Skeletal muscle satellite cell (primary cell): ENCODE measurements around the gene KRT6B.

Source experiments
- H3K27me3 ChIP-seq: 2 replicates; pipeline ENCODE4 v1.7.0; 2013; ENCODE audit warnings: low read length; ENCODE audit not compliant: control insufficient read depth, insufficient read depth
- H3K36me3 ChIP-seq: 2 replicates; pipeline ENCODE4 v1.7.0; 2013; ENCODE audit warnings: mild to moderate bottlenecking, control low read depth, low read length; ENCODE audit not compliant: insufficient read depth
- H3K4me1 ChIP-seq: 2 replicates; pipeline ENCODE4 v1.7.0; 2013; ENCODE audit warnings: low read length; ENCODE audit not compliant: control insufficient read depth, insufficient read depth
- H3K4me2 ChIP-seq: 2 replicates; pipeline ENCODE4 v1.7.0; 2013; ENCODE audit warnings: mild to moderate bottlenecking, low read length
- H3K4me3 ChIP-seq: 2 replicates; pipeline ENCODE4 v1.7.0; 2013; ENCODE audit warnings: low read length
- H3K9ac ChIP-seq: 2 replicates; pipeline ENCODE4 v1.7.0; 2013; ENCODE audit warnings: mild to moderate bottlenecking, low read depth, low read length, moderate library complexity
- H3K9me3 ChIP-seq: replicated peaks from 2 replicates; pipeline ENCODE4 v1.7.0; 2013; ENCODE audit warnings: mild to moderate bottlenecking, control low read depth, low read length

The KRT6B gene

GRCh38 chr12:52404951-52405350, 47.0 kb downstream of the KRT6B start:
- Histone ChIP-seq H3K27me3 (peaks cover 59% of the 10 kb centered on the region), H3K4me1 (no peaks in the 10 kb centered on the region), H3K4me2 (no peak overlapping the region), H3K4me3 (no peak overlapping the region), H3K9ac (no peak overlapping the region), H3K9me3 (no peaks in the 10 kb centered on the region), H3K36me3 (no peaks in the 10 kb centered on the region)

- H3K4me2 ChIP-seq = no peak overlapping the region
- no peaks in the 10 kb centered on the region for H3K9me3 ChIP-seq
- H3K9ac ChIP-seq = no peak overlapping the region
- no peaks in the 10 kb centered on the region for H3K4me1 ChIP-seq
- no peaks in the 10 kb centered on the region for H3K36me3 ChIP-seq
- H3K4me3 ChIP-seq = no peak overlapping the region
- H3K27me3 ChIP-seq = peaks cover 67% of the 10 kb centered on the region
Measured at GRCh38 chr12:52403561-52403960, 48.4 kb downstream of the KRT6B start.

DNA sequence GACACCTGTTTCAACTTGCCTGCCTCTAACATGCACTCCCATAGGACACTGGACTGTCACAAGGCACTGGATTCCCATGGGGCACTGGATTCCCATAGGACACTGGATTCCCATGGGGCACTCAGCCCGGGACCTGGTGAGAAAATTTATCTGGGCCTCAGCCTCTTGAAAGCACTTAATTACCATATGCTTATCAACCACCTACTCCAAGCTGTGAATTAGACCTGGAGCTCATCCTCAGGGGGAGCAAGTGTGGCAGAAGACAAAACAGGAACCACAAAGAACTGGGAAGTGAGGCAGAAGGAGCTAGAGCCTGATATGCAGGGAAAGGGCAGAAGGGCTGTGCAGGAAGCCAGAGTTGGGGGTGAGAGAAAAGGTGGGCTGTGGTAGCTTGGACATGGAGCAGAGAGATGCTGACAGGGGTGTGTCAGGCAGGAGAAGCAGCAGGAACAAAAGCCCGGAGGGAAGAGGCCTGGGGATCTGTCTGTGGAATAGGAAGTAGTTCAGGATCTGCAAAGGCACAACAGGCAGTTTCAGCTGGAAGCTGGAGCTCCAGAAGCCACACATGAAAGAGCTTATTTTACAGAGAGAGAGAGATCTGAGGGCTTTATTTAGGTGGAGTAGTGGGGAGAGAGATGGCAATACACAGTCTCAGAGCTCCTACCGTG, 48.9 kb downstream of the KRT6B start:
- Histone ChIP-seq H3K27me3 (peaks cover 68% of the 10 kb centered on the region), H3K9me3 (no peaks in the 10 kb centered on the region), H3K4me3 (no peak overlapping the region), H3K36me3 (no peaks in the 10 kb centered on the region), H3K4me2 (no peak overlapping the region), H3K4me1 (no peaks in the 10 kb centered on the region), H3K9ac (no peak overlapping the region)

- no peak overlapping the region for H3K9ac ChIP-seq
- no peaks in the 10 kb centered on the region for H3K36me3 ChIP-seq
- peaks cover 70% of the 10 kb centered on the region for H3K27me3 ChIP-seq
- H3K4me1 ChIP-seq = no peaks in the 10 kb centered on the region
- H3K4me2 ChIP-seq = no peak overlapping the region
- H3K4me3 ChIP-seq = no peak overlapping the region
- H3K9me3 ChIP-seq = no peaks in the 10 kb centered on the region
Measured at GRCh38 chr12:52402377-52402776, 49.6 kb downstream of the KRT6B start.

DNA sequence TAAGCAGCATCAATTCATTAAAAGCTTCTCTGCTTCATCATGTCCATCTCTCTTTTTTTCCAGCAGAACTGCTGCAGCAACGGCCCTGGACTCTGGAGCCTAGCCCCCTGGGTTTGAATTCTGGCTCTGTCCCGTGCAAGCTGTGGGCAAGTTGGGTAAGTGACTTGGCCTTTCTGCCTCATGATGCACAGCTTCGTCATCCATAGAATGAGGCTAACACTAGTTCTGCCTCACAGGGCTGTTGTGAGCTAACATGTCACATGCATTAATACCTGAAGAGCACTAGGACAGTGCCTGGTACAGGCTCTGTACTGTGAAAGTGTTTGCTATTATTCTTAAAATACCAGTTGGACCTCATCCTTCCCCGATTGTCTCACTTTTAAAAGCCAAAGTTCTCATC, 50.0 kb downstream of the KRT6B start:
- peaks cover 73% of the 10 kb centered on the region for H3K27me3 ChIP-seq
- H3K9me3 ChIP-seq = no peaks in the 10 kb centered on the region
- H3K4me3 ChIP-seq = no peak overlapping the region
- no peak overlapping the region for H3K4me2 ChIP-seq
- no peak overlapping the region for H3K9ac ChIP-seq
- H3K4me1 ChIP-seq = no peaks in the 10 kb centered on the region
- H3K36me3 ChIP-seq = no peaks in the 10 kb centered on the region

DNA sequence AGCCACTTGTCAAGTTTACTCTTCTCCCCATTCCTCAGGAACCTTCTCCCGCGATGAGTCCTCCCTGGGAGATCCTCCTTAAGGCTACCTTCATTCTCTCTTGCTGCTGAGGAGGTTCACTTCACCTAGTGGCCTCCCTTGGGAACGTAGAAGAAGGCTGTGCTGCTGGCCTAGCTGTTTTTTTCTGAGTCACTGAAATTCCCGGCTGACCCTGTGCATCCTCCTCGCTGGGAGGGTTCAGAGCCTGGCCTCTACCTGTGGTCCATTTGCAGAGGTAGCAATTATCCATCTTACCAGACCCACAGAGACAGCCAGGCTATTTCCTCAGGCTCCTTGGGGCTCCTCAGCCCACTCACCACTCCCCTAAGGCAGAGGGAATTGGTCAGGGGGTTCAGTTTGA, 50.4 kb downstream of the KRT6B start:
- peaks cover 76% of the 10 kb centered on the region for H3K27me3 ChIP-seq

DNA sequence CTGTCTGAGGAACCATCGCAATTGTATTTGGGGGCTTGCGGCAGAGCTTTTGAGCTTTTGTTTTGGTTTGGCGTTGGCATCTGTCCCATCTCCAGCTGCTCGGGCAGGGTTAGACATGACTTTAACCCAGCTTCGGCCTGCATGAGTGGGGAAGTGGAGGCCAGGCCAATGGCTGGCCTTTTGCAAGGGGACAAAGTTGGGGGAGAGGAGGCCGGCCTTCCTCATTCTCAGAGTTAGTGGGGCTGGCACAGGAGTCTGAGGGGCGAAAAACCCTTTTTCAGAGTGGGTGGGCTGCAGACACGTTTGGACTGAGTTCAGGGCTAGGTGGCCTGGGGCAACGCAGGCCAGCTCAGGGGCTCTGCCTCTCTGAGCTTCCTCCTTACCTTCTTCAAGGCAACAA, 51.0 kb downstream of the KRT6B start:
- Histone ChIP-seq H3K4me1 (no peaks in the 10 kb centered on the region), H3K4me2 (no peak overlapping the region), H3K4me3 (no peak overlapping the region), H3K9ac (no peak overlapping the region), H3K36me3 (no peaks in the 10 kb centered on the region), H3K27me3 (peaks cover 80% of the 10 kb centered on the region), H3K9me3 (no peaks in the 10 kb centered on the region)

More for the DNA sequence above, 50.4 kb downstream of the KRT6B start:
- Histone ChIP-seq H3K36me3 (no peaks in the 10 kb centered on the region), H3K4me1 (no peaks in the 10 kb centered on the region), H3K4me3 (no peak overlapping the region), H3K4me2 (no peak overlapping the region), H3K9ac (no peak overlapping the region), H3K9me3 (no peaks in the 10 kb centered on the region)

- Histone ChIP-seq H3K4me1 (no peaks in the 10 kb centered on the region), H3K9me3 (no peaks in the 10 kb centered on the region), H3K27me3 (peaks cover 81% of the 10 kb centered on the region), H3K4me3 (no peak overlapping the region), H3K36me3 (no peaks in the 10 kb centered on the region), H3K9ac (no peak overlapping the region), H3K4me2 (no peak overlapping the region)
Measured at GRCh38 chr12:52399756-52400155, 52.2 kb downstream of the KRT6B start.

- no peaks in the 10 kb centered on the region for H3K4me1 ChIP-seq
- H3K4me3 ChIP-seq = no peak overlapping the region
- peaks cover 81% of the 10 kb centered on the region for H3K27me3 ChIP-seq
- no peak overlapping the region for H3K9ac ChIP-seq
- H3K36me3 ChIP-seq = no peaks in the 10 kb centered on the region
- no peaks in the 10 kb centered on the region for H3K9me3 ChIP-seq
- H3K4me2 ChIP-seq = no peak overlapping the region
Measured at GRCh38 chr12:52398176-52398575, 53.8 kb downstream of the KRT6B start.

DNA sequence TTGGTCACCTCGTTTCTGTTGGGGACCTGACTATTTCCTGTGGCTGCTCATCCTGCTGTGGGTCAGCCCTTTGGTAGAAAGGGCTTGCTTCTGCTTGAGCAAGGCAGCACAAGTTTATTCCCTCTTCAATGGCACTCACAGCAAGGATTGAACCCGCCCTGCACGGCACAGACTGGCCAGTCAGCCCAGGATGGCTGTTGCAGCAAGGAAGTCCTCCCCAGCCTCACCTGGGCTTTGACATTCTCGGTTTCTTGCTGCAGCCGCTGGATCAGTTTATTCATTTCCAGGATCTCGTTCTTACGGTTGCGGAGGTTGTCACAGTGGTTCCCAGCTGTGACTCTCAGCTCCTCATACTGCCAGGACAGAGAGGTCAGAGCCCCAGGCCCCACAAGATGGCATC, 55.3 kb downstream of the KRT6B start:
- H3K36me3 ChIP-seq = no peaks in the 10 kb centered on the region
- no peak overlapping the region for H3K9ac ChIP-seq
- H3K4me2 ChIP-seq = no peak overlapping the region
- no peaks in the 10 kb centered on the region for H3K4me1 ChIP-seq
- no peaks in the 10 kb centered on the region for H3K9me3 ChIP-seq
- peaks cover 67% of the 10 kb centered on the region for H3K27me3 ChIP-seq
- H3K4me3 ChIP-seq = no peak overlapping the region
